ENCODE data around the gene RAB10.
"Not testable (repeated sequence)": the region's sequence is repeated elsewhere in the genome, so short reads cannot be mapped to it uniquely, and the experiment has no call there.

RAB10 gene

DNA sequence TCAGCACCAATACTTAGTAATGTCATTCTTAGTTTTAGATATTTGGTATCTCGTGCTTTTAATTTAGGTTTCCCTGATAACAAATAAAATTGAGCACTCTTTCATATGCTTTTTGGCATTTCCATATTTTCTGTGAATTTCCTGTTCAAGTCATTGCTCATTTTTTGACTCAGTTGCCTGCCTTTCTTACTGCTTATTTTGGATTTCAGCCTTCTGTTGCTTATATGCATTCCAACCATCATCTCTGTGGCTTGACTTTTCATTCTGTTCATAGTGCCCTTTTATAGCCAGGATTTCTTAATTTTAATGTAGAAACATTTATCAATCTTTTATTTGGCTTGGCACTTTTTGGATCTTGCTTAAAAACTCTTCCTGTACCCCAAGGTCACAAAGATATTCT, 37.0 kb upstream of the RAB10 start:
- no peak overlapping the region for H3K27ac ChIP-seq
- TF ChIP-seq, protein P1, sequence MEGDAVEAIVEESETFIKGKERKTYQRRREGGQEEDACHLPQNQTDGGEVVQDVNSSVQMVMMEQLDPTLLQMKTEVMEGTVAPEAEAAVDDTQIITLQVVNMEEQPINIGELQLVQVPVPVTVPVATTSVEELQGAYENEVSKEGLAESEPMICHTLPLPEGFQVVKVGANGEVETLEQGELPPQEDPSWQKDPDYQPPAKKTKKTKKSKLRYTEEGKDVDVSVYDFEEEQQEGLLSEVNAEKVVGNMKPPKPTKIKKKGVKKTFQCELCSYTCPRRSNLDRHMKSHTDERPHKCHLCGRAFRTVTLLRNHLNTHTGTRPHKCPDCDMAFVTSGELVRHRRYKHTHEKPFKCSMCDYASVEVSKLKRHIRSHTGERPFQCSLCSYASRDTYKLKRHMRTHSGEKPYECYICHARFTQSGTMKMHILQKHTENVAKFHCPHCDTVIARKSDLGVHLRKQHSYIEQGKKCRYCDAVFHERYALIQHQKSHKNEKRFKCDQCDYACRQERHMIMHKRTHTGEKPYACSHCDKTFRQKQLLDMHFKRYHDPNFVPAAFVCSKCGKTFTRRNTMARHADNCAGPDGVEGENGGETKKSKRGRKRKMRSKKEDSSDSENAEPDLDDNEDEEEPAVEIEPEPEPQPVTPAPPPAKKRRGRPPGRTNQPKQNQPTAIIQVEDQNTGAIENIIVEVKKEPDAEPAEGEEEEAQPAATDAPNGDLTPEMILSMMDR (conservative IDR thresholded peaks at IDR 0.05): no peak
- no peak for TF ChIP-seq ZFX (IDR thresholded peaks at IDR 0.05)

DNA sequence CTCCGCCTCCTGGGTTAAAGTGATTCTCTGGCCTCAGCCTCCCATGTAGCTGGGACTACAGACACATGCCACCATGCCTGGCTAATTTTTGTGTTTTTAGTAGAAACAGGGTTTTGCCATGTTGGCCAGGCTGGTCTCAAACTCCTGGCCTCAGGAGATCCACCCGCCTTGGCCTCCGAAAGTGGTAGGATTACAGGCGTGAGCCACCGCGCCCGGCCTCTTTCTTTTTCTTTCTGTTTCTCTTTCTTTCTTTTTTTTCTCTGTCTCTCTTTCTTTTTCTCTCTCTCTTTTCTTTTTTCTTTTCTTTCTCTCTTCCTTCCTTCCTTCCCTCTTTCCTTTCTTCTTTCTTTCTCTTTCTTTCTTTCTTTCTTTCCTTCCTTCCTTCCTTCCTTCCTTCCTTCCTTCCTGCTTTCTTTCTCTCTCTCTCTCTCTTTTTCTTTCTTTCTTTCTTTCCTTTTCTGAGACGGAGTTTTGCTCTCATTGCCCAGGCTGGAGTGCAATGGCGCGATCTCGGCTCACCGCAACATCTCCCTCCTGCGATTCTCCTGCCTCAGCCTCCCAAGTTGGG, 35.0 kb upstream of the RAB10 start:
- H3K27ac ChIP-seq: not testable (repeated sequence)

DNA sequence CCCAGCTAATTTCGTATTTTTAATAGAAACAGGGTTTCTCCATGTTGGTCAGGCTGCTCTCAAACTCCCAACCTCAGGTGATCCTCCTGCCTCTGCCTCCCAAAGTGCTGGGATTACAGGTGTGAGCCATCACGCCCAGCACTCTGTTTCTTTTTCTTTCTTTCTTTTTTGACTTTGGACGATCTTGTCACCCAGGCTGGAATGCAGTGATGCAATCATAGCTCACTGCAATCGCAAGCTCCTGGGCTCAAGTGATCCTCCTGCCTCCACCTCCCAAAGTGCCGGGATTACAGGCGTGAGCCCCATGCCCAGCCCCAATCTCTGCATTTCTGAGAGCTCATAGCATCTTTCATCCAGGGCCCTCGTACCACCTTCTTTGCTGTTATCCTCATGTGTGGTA, 34.5 kb upstream of the RAB10 start:
- H3K27ac ChIP-seq: not testable (repeated sequence)

DNA sequence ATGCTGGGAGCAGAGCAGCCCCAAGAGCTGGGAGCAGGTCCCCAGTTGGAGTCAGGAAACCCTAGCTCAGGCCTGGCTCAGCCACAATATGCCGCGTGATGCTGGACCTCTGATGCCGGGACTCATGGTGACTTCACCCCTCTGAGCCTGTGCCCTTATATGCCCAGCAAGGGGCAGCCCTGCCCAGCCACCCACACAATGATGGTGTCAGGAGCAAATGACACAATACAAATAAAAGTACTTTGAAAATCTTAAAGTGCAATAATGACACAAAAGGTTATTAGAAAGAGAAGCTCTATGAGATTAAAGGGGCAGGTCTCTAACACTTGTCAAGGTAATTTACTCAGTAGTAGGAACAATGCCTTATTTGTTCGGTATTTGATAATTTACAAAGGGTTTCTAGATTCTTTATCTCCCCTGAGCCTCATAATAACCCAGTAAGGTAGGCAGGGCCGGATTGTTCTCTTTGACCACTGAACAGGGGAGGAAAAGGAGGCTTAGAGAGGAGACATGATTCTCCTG, 33.3 kb upstream of the RAB10 start:
- no peak for TF ChIP-seq ZFX (IDR thresholded peaks at IDR 0.05)
- TF ChIP-seq, protein P1 (conservative IDR thresholded peaks at IDR 0.05): no peak
- no peak overlapping the region for H3K27ac ChIP-seq

DNA sequence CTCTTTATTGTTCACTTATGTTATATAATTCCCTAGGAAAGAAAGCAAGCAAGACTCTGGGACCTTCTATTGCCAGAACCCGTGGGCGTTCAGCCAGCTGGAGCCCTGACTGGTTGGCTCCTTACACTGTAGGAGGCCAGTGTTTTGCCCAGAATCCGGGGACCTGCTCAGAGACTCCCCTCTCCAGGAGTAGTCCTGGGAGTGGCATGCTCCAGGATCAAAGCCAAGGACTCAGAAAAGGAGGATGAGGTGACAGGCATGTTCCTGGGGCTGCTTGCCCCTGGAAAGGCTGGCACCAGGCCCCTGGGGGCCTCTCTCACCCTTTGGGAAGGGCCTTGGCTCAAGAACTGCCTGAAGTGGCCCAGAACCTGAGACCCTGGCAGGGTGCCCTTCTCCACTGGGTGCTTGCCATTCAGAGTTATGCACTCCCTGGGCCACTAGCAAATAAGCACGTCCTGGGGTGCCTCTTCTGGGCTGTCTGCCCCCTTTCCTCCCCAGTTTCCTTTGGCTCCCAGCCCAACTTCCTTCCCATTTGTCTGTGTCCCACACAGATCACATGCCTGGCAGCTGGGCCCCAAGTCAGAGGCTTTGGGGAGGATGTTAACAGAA, 32.0 kb upstream of the RAB10 start:
- H3K27ac ChIP-seq: peak overlapping the region; percentile 40
- TF ChIP-seq, protein P1 (conservative IDR thresholded peaks at IDR 0.05): no peak
- TF ChIP-seq ZFX (IDR thresholded peaks at IDR 0.05): no peak

DNA sequence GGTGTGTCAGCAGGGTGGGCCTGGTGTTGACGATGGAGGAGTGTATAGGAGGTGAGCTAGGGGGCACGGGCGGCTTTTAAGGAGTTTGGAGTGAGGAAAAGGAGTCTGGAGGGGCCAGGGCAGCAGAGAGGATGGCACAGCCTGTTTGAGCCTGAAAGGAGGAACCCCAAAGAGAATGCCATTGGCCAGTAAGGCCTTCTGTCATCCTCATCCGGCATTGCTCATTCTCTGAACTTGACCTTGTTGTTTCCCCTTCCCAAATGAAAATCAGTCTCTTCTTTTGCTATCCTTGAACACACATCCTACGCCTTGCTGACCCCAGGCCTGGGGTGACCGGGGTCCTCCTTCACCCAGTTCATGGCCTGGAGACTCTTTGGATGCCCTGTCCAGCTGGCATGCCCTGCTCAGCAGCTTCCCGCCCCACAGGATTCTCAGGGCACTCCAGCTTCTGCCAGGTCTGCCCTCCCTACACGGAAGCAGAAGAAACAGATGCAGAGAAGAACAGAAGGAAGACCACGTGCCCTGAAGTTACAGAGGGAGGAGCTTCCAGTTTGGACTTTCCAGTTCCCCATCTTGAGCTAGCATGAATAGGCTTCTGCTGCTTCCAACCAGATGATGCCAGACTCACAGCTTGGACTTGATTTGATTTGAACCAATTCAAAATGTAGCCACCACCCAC, 31.1 kb upstream of the RAB10 start:
- H3K27ac ChIP-seq: peak overlapping the region; percentile 40
- TF ChIP-seq, protein P1 (conservative IDR thresholded peaks at IDR 0.05): no peak
- no peak for TF ChIP-seq ZFX (IDR thresholded peaks at IDR 0.05)

DNA sequence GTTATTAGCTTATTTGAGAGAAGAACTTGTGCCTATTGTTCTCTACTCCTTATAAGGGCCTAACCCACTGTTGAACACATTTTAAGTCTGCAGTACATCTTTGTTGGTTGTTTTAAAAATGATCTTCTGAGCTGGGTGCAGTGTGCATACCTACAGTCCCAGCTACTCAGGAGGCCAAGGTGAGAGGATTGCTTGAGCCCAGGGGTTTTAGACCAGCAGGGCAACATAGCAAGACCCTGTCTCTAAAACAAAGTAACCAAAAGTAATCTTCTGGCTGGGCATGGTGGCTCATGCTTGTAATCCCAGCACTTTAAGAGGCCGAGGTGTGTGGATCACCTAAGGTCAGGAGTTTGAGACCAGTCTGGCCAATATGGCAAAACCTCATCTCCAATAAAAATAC, 25.8 kb upstream of the RAB10 start:
- TF ChIP-seq ZFX (IDR thresholded peaks at IDR 0.05): no peak
- no peak overlapping the region for H3K27ac ChIP-seq

DNA sequence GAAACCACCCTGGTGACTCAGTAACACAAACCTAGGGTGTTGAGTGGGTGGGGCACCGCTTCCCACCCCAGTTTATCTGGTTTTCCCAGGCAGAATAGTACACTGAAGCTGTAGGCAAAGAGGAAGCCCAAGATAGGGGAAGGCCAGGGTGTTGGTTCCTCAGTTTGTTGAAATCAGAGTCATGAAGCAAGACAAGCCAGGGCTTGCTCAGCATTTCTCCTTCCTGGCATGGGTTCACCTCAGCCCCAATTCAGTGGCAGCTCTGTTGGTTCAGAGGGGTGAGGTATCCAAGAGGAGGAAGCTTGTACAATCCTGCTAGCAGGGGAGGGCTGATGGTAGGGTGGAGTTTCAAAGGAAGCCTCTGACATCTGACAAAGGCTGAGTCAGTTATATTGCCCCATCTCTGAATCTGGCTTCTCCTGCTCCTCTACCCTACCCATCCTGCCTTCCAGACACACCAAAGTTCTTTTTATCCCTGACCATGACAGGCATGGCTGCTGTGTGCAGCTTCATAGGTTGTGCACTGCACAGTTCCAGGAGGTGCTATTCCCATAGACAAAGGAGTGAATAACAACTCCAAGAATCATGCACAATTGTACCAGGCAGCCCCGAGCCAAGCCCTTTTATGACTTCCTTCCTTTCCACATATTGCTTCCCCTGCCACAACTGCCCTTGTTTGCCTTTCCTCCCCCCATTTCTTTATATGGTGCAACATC, 24.9 kb upstream of the RAB10 start:
- H3K27ac ChIP-seq: 0 out of 2 replicates have a peak overlapping the region, but pooled peaks have one; percentile 21
- TF ChIP-seq ZFX (IDR thresholded peaks at IDR 0.05): no peak
- TF ChIP-seq, protein P1 (conservative IDR thresholded peaks at IDR 0.05): no peak

All from C4-2B (cell line).